HG02870 (cell line): ENCODE measurements around the gene KCNA3.

Experiments
- ATAC-seq: cut with Tn5 transposase; IDR thresholded peaks from one replicate; pipeline ENCODE4 v1.9.1; 2021; ENCODE audit warnings: mild to moderate bottlenecking, moderate library complexity; ENCODE audit not compliant: unreplicated experiment

KCNA3 gene

DNA sequence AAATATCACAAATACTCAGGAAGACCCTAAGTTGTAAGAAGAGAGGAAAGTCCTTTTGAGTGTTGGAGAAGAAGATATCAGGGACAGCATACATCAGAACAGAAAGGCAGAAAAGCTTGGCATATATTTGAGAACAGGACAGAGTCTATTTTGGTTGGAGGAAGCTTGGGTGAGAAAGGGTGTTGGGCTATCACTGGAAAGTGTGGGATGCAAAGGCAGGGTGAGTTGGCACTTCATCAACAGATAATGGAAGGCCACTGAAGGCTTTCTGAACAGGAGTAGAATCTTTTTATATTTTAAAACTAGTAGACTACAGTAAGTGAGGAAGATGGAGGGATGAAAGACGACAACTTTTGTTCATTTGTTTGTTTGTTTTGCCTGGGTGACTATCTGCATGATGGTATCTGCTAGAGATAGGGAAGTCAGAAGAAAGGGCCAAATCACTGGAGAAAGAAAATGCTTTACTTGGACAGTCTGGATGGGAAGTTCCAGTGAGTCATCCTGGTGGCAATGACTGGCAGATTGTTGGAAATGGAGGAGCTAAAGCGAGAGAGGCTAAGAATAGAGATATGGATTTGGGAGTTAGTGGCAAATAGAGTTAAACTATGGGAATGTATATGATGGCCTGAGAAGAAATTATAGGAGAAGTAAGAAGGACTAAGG, 34.9 kb downstream of the KCNA3 start:
- no peak for ATAC-seq

DNA sequence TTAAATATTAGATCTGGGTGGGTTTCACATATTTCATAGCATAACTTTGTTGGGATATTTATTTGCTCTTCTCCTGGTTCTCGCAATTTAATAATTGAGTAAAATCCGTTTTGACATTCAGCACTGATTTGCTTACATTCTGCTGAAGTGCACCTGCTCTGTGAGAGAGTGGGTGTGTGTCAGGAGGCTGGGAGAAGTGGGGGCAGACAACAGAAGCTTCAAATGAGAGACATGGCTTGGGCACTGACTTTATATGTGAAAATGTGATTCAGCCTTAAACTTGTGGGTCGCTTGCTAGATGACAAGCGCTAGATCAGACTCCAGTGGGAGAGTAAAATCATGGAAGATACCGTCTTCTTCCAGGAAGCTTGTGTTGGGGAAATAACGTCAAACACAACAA, 36.2 kb downstream of the KCNA3 start:
- ATAC-seq: no peak

DNA sequence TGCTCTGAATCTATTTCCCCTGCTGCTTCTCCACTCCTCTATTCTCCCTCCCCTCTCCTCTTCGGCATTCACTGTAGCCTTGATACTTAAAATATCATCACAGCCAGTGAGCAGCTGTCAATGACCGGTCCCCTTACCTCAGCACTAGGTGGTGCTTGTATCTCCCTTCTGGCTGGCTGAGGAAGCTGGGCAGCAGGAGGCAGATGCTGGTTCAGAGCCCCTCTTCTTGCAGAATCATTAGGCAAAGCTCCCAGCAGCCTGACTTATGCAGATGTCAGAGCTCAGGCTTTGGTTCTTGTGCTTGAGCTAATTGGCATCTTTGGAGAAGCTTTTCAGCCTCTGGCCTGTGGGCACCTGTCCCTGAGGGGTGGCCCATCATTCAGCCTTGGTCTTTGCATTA, 36.7 kb downstream of the KCNA3 start:
- no peak for ATAC-seq

DNA sequence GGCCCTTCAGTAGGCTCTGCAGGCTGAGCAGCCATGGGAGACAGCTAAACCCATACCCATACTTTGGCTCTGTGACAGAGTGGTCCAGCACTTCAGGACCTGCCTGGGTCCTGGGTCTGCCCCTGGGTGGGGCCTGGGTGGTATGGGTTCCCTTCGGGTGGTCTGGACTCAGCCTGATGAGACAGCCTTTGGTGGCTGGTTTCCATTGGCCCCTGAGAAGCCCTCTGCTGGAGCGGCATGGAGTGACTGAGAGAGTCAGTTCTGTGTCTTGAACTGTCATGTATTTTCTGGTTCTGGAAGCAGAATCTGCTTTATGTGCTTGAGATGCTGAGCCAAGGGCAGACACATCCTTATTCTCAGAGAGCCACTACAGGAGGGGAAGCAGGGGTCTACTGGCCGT, 37.3 kb downstream of the KCNA3 start:
- ATAC-seq: no peak

DNA sequence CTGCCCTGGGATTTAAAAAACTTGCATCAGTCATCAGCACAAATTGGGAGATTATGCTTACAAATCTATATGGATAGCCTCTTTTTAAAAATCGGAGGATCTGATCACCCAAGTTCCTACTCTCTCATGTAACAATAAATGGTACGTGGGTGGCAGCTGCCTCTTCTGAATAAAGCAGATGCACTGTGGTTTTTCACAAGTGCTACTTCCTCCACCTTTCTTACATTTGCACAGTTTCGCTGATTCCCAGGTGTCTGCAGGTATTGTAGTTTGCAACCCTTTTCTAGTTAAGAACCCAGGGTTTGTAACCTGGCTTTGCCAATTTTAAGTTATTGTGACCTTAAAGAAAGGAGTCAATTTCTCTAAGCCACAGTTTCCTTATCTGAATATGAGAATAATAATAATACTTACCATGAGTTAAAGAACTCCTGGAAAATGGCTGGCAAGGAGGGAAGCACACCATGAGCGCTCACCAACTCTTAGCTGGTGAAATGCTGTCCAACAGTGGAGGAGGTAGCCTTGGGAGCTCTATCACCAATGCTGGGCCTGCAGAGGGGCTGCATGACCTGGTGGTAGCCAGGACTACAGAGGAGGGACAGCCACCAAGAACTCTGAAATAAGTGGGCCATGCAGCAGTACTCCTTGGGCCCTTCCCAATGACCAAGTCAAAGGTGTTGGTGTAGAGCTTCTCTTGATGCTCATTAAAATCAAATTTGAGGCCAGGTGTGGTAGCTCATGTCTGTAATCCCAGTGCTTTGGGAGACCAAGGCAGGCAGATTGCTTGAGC, 38.4 kb downstream of the KCNA3 start:
- ATAC-seq: no peak

DNA sequence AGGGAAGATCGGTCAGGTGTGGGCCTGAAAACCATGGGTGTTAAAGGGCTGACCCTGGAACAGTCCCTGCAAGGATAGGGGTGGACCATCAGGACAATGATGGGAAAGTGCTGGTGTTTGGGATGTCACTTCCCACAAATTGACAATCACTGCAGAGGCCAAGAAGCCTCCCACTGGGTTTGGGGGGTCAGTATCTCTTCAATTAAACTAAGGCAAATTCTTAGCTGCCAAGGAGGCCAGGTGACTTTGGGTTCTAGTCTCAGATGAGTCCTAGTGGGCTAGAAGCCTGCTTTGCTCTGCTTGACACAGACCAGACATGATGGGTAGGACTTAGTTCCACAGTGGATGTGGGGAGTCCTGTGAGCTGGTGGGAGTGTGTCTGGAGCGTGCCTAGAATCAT, 39.3 kb downstream of the KCNA3 start:
- ATAC-seq: no peak

DNA sequence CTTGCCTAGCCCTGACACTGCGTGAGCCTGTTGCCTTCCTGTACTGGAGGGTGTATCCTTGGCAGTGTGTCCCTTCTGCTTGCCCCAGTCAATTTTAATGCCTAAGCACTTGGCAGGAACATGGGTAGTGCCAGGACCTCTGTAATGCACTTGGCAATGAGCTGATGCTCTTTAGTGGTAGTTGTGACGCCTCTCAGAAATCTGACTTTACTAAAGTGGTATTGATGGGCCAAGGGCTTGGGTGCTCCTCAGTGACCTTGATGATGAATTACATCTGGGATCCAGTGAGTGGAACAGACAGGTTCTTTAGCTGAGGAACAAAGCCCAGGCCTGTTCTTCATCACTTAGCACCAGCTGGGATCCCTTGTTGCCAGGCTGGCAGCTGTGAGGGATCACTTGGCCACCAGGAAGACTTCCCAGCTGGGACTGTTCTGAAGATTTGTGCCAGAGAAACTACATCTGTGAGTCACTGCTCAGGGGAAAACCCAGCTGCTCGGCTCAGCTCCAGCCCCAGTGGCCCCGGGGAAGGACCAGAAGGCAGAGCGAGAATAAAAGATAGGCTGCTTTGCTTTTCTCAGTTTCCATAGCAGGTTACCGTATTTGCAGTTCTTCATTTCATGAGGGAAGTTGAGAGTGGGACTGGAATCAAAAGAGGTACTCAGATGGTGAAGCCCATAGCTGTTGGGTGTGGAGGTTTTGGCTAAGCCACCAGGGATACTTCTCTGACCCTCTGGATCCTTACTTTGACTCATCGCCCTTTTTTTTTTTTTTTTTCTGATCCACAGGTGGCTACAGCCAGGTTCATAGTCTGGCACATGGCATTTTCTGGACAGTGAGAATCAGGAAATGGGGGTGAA, 40.1 kb downstream of the KCNA3 start:
- ATAC-seq: peak; percentile 76

DNA sequence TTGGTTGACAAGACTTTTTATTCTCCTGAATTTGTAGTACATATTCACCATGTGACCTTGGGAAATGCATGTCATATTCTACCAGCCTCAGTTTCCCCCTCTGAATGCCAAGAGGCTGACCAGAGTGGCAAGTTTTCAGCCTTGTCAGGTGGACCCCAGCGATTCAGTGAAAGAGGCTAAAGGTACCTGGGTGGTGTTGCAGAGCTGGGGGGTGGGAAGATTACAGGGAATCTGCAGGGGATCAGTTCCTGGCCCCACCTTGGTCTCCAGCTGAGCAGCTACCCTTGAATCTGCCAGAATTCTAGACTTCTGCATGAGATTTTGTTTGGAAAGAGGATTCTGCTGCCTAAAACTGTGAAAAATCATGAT, 40.7 kb downstream of the KCNA3 start:
- no peak for ATAC-seq

DNA sequence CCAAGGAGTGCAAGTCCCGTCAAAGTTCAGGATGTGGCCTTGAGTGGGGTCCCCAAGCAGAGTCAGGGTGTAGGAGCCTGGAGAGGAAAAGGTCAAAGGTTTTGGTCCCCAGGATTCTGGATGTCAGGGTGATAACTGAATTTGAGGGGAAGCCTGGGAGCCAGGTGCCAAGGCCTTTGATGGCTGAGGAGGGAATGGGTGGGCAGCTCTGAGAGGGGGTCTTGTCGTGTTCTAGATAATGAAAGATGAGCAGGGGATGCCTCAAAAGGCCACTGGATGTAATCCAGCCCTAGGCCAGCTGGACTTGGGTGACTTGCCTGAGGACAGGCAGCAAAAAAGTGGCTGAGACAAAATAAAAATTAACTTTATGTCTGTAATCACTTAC, 41.1 kb downstream of the KCNA3 start:
- no peak for ATAC-seq

DNA sequence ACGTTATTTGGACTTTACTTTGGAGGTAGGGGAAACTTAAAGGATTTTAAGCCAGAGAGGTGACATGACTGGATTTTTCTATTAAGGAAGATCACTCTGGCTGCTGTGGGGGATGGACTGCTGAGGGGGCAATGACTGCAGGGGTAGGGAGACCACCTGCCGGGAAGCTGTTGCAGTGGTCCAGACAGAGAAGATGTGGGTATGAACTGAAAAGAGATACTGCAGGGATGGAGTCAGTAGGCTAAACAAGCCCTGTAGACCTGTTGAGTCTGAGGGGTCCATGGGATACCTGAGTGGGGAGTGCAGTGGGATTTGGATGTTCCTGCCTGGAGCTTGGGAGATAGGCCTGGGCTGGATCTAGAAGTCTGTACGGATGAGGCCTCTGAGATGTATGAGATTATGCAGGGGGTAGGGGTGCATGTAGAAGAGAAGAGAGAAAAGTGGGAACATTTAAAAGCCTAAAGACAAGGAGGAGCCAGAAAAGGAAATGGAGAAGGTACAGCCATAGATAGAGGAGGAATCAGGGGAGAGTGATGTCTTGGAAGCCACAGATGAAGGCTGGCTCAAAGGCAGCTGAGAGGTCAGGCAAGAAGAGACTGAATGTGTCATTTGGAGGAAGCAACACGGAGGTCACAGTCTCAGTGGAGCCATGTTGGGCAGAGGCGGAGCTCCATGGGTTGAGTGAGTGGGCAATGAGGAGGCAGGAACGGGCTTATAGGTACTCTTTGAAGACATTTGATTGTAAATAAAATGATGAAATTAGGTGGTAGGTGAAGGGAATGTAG, 42.7 kb downstream of the KCNA3 start:
- no peak for ATAC-seq

DNA sequence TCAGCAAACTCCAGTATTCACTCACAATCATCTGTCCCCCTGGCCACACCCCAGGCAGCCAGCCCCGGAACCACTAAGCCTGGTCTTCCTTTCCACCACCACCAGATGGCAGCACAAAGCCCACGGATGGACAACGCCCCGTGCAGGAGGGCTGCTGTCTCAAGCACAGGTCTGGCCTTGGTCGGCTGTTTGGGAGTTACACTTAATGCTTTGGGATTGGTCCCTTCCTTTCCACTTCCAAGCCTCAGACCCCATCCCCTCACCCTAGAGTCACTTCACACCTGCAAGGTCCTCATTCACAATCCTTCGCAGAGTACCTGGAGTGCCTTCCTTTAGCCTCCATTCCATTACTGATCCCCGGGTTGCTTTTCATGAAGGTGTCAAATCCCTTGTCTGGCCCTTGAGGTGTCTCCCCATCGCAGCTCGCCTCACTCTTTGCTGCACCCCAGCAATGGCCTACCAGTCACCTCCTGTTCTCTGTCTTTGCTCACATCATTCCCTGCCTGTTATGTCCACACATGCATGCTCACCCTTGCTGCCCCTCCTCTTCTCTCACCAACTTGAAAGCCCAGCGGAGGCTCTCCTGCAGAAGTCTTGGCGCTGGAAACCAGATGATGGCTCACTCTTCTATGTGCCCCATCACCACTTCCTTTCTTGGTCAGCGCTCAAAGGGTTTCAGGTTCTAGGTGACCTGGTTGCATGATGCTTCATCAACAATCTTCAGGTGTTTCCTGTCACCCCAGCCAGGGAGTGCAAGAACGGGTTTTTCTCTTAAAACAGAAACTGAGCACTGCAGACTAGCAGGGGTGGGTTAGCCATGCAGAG, 43.7 kb downstream of the KCNA3 start:
- peak; percentile 33 for ATAC-seq

DNA sequence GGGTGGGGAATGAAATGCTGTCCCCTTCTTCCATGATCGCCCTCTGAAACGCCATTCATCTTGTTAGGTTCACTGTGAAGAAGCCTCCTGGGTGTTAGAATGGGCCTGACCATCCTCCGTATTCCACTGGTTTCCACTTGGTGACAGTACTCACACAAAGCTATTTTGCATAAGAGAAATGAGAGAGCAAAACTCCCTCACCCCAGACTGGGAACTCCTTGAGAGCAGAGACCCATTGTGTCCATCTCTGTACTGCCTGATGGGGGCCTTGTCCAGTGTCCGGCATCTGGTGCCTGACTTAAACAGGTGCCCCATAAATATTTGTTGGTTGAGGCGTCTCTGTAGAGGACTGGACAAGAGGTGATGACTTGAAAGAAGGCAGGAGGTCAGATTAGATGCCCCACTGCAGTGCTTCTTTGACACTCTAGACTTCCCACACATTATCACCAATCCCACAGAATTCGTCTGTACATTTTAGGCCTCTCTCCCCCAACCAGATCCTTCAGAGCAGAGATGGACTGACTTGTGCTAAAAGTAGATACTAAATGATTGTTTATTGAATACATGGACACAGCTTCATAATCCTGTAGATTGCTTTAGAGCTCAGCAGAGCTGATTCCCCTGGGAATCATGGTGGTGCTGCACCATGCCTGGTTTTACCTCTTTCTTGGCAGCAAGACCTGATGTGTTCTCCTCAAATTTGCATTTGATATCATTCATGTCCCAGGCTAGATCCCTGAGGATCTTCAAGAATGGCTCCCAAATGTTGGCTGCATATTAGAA, 46.2 kb downstream of the KCNA3 start:
- no peak for ATAC-seq

DNA sequence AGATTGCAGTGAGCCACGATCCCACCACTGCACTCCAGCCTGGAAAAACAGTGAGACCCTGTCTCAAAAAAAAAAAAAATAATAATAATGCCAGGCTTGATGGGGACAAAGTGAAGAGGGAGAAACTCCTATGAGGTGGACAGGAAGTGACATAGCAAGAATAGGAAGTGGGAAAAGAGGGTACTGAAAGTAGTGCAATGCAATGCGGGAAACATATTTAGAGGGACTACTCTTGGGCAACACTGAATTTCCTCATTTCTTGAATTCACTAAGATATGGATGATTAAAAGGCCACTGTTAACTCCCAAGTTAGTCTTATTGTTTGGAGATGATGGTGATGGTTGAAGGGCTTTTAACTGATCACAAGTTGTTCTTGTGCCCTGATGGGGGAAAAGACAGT, 47.0 kb downstream of the KCNA3 start:
- ATAC-seq: no peak

DNA sequence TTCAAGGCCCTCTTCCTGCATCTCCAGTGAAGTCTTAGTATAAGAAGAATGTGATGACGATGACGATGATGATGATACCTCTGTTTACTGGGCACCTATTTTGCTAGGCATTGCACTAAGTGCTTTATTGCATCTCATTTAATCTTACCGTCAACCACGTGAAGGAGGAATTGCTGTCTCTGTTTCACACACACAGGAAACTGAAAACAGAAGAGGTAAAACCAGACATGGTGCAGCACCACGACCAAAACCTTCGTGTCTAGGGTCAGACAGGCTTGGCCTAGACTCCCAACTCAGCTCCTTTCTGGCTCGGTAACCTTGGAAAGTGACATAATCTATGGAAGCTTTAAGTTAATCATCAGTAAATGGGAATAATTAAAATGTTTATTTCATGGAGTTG, 47.9 kb downstream of the KCNA3 start:
- ATAC-seq: no peak
